Smooth muscle cell (in vitro differentiated cells): ENCODE results near the gene TENM4. TPM values are rescaled to one million over a fixed set of nuclear protein-coding genes. Genes with fewer than 3 reads are reported as not detected.

Experiments
- DNase-seq: peaks from one replicate; lab custom pipeline; 2025; ENCODE audit not compliant: unreplicated experiment; lab: John Stamatoyannopoulos, UW
- H2AFZ ChIP-seq: fragments of 200-600 bp; sonication (generic); 2 replicates; pipeline ENCODE4 v1.6.0; 2016; ENCODE audit warnings: antibody characterized with exemption, low read depth, mild to moderate bottlenecking
- H3F3A ChIP-seq: fragments of 200-600 bp; sonication (generic); 2 replicates; pipeline ENCODE4 v1.6.0; 2017; ENCODE audit warnings: antibody characterized with exemption, low read depth
- H3K27ac ChIP-seq: fragments of 200-600 bp; sonication (generic); 2 replicates; pipeline ENCODE4 v1.5.1; 2016; ENCODE audit warnings: low read depth, mild to moderate bottlenecking
- H3K27me3 ChIP-seq: fragments of 200-600 bp; sonication (generic); 2 replicates; pipeline ENCODE4 v1.6.1; 2016; ENCODE audit warnings: low read depth, mild to moderate bottlenecking
- H3K36me3 ChIP-seq: fragments of 200-600 bp; sonication (generic); 2 replicates; pipeline ENCODE4 v1.5.1; 2016; ENCODE audit warnings: low read depth
- H3K4me1 ChIP-seq: fragments of 200-600 bp; sonication (generic); 2 replicates; pipeline ENCODE4 v1.5.1; 2016; ENCODE audit warnings: low read depth
- H3K4me2 ChIP-seq: fragments of 200-600 bp; sonication (generic); 2 replicates; pipeline ENCODE4 v1.6.0; 2016; ENCODE audit warnings: mild to moderate bottlenecking
- H3K4me3 ChIP-seq: fragments of 200-600 bp; sonication (generic); 2 replicates; pipeline ENCODE4 v1.5.1; 2016; ENCODE audit warnings: mild to moderate bottlenecking
- H3K79me2 ChIP-seq: fragments of 200-600 bp; sonication (generic); 2 replicates; pipeline ENCODE4 v1.6.0; 2016; ENCODE audit warnings: low read depth, mild to moderate bottlenecking
- H3K9ac ChIP-seq: fragments of 200-600 bp; sonication (generic); 2 replicates; pipeline ENCODE4 v1.6.0; 2016; ENCODE audit warnings: low read depth
- H3K9me3 ChIP-seq: fragments of 200-600 bp; sonication (generic); replicated peaks from 2 replicates; pipeline ENCODE4 v1.5.1; 2016; ENCODE audit warnings: low read depth
- H4K20me1 ChIP-seq: fragments of 200-600 bp; sonication (generic); 2 replicates; pipeline ENCODE4 v1.6.0; 2016; ENCODE audit warnings: low read depth
- CTCF ChIP-seq: fragments of 200-600 bp; sonication (generic); IDR thresholded peaks from 2 replicates; pipeline ENCODE4 v1.5.1; 2017; ENCODE audit warnings: borderline replicate concordance, mild to moderate bottlenecking, antibody characterized with exemption; ENCODE audit not compliant: insufficient read depth, poor library complexity, severe bottlenecking
- WGBS: methylation state at CpG from one replicate; pipeline ENCODE4 v1.1.7; 2016; ENCODE audit warnings: low lambda C conversion rate; 5-methylcytosine and 5-hydroxymethylcytosine counted together
- polyA plus RNA-seq: library from polyadenylated mRNA; unstranded; fragments of >200 nt; fragmentation: Nextera tagmentation; extraction: Ambion mirVana; gene quantifications from 2 replicates; pipeline ENCODE4 v1.2.1, GENCODE V29; 2016
- total RNA-seq: library from RNA; depleted of rRNA; stranded (reverse); fragments of >200 nt; gene quantifications from 2 replicates; pipeline ENCODE4 v1.2.3, GENCODE V29; 2014

The TENM4 gene
- total and polyA plus RNA-seq, 2 experiments from 2014 or later = 31.6 to 38.2 TPM

- H3K27ac ChIP-seq = peak overlapping the region; percentile 84
- H3K4me3 ChIP-seq = no peak overlapping the region
- no peaks in the 10 kb centered on the region for H3K9me3 ChIP-seq
- no peaks in the 10 kb centered on the region for H3K36me3 ChIP-seq
- H4K20me1 ChIP-seq = no peaks in the 10 kb centered on the region
- peaks cover 23% of the 10 kb centered on the region for H3K4me1 ChIP-seq
- no peak for TF ChIP-seq CTCF
- no peaks in the 10 kb centered on the region for H3K79me2 ChIP-seq
- H3K4me2 ChIP-seq = peak overlapping the region; percentile 66
- no peak for DNase-seq
- no peak overlapping the region for H2AFZ ChIP-seq
- H3F3A ChIP-seq = peaks cover 34% of the 10 kb centered on the region
- 21% methylated on average over 5 of the region's 5 CpGs for WGBS
- H3K27me3 ChIP-seq = no peaks in the 10 kb centered on the region
- H3K9ac ChIP-seq = peak overlapping the region; percentile 14
Observed at GRCh38 chr11:78786086-78786485, 654.7 kb downstream of the TENM4 start.

- Histone ChIP-seq H3K4me2 (peak overlapping the region; percentile 66), H3K4me1 (peaks cover 23% of the 10 kb centered on the region)
Observed at GRCh38 chr11:78784321-78785061, 656.3 kb downstream of the TENM4 start.

GRCh38 chr11:78783846-78784245, 657.0 kb downstream of the TENM4 start:
- DNase-seq = no peak
- peak overlapping the region; percentile 66 for H3K4me2 ChIP-seq
- no peaks in the 10 kb centered on the region for H3K36me3 ChIP-seq
- H3K4me3 ChIP-seq = no peak overlapping the region
- no peaks in the 10 kb centered on the region for H3K79me2 ChIP-seq
- H3K4me1 ChIP-seq = peaks cover 23% of the 10 kb centered on the region
- no peaks in the 10 kb centered on the region for H4K20me1 ChIP-seq
- no peak for TF ChIP-seq CTCF
- no peaks in the 10 kb centered on the region for H3K9me3 ChIP-seq
- 67% methylated on average over 5 of the region's 5 CpGs for WGBS
- H3K27ac ChIP-seq = peak overlapping the region; percentile 84
- no peak overlapping the region for H2AFZ ChIP-seq
- H3F3A ChIP-seq = peaks cover 34% of the 10 kb centered on the region
- H3K27me3 ChIP-seq = no peaks in the 10 kb centered on the region
- peak overlapping the region; percentile 11 for H3K9ac ChIP-seq

More at GRCh38 chr11:78784321-78785061, 656.3 kb downstream of the TENM4 start:
- H2AFZ ChIP-seq = no peak overlapping the region
- TF ChIP-seq CTCF = no peak
- no peak overlapping the region for H3K4me3 ChIP-seq
- H3K27ac ChIP-seq = peak overlapping the region; percentile 84
- 41% methylated on average over 9 of the region's 9 CpGs for WGBS
- H3K9me3 ChIP-seq = no peaks in the 10 kb centered on the region
- peaks cover 34% of the 10 kb centered on the region for H3F3A ChIP-seq
- H3K9ac ChIP-seq = peak overlapping the region; percentile 11
- no peak for DNase-seq
- no peaks in the 10 kb centered on the region for H3K36me3 ChIP-seq
- H3K79me2 ChIP-seq = no peaks in the 10 kb centered on the region
- no peaks in the 10 kb centered on the region for H3K27me3 ChIP-seq
- no peaks in the 10 kb centered on the region for H4K20me1 ChIP-seq

DNA sequence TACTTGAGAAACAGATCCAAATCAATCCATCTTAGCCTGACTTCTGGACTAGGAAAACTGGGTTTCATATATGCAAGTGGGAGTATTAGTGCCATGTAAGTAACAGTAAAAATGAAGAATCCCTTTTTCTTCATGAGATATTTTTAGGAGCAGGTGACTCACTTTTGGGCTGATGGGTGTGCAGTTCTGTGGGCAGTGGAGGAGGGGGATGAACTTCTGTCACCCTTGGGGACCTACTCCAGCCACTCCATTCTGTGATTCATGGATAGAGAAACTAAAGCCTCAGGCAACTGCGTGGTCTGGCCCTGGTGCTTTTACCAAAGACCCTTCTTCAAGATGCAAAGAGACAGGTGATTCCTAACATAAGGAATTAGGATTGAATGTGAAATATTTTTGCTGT, 657.5 kb downstream of the TENM4 start:
- no peaks in the 10 kb centered on the region for H3K79me2 ChIP-seq
- no peaks in the 10 kb centered on the region for H3K9me3 ChIP-seq
- no peak overlapping the region for H3K4me3 ChIP-seq
- no peaks in the 10 kb centered on the region for H3K27me3 ChIP-seq
- peaks cover 23% of the 10 kb centered on the region for H3K4me1 ChIP-seq
- TF ChIP-seq CTCF = no peak
- WGBS = 68% methylated on average over 1 of the region's 1 CpG
- peaks cover 32% of the 10 kb centered on the region for H3F3A ChIP-seq
- H3K4me2 ChIP-seq = peak overlapping the region; percentile 66
- no peak overlapping the region for H3K9ac ChIP-seq
- no peaks in the 10 kb centered on the region for H3K36me3 ChIP-seq
- DNase-seq = no peak
- H4K20me1 ChIP-seq = no peaks in the 10 kb centered on the region
- no peak overlapping the region for H2AFZ ChIP-seq
- peak overlapping the region; percentile 84 for H3K27ac ChIP-seq
